HEK293T (cell line): Measurements from ENCODE around the gene SLC35G3.

ENCODE experiments used
- BHLHE40 ChIP-seq: fragments of 450-650 bp; IDR thresholded peaks from 2 replicates; pipeline ENCODE4 v1.6.1; 2016; ENCODE audit warnings: mild to moderate bottlenecking, moderate library complexity, borderline replicate concordance
- ELF4 ChIP-seq: fragments of 450-650 bp; IDR thresholded peaks from 2 replicates; pipeline ENCODE4 v1.6.1; 2017; ENCODE audit warnings: antibody characterized with exemption
- FOXM1 ChIP-seq: fragments of 450-650 bp; IDR thresholded peaks from 2 replicates; pipeline ENCODE4 v1.6.1; 2017; ENCODE audit warnings: mild to moderate bottlenecking, borderline replicate concordance
- LEF1 ChIP-seq: fragments of 450-650 bp; IDR thresholded peaks from 2 replicates; pipeline ENCODE4 v1.6.1; 2017; ENCODE audit warnings: mild to moderate bottlenecking, borderline replicate concordance

DNA sequence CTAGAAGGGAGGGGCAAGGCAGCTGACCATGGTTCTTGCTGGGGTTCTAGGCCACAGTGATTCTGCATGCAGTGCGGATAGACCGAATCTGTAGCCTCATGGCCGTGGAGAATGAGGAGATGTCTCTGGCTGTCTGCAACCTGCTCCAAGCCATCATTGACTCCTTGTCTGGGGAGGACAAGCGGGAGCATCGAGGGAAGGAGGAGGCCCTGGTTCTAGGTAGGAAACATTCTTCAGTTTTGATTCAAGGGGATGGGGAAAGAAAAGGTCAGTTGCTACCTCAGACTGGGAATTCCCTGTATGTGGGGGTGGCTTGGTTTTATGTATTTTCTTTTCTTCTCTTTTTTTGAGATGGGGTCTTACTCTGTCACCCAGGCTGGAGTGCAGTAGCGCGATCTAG is 38.9 kb downstream of the SLC35G3 start:
- TF ChIP-seq LEF1 (no peak), ELF4 (no peak), FOXM1 (no peak), BHLHE40 (no peak)
